MM.1S (cell line): ENCODE measurements around the gene GMFB.
"Not testable (repeated sequence)": the region's sequence is repeated elsewhere in the genome, so short reads cannot be mapped to it uniquely, and the experiment has no call there.

Experiments
- DNase-seq: peaks from one replicate; pipeline ENCODE4 v3.0.0-alpha.2; 2015
- H2AFZ ChIP-seq: fragments of 300-600 bp; sonication (generic); 2 replicates; pipeline ENCODE4 v1.6.0; 2016; ENCODE audit warnings: antibody characterized with exemption, low read length
- H3F3A ChIP-seq: fragments of 300-600 bp; sonication (generic); 2 replicates; pipeline ENCODE4 v1.6.1; 2016; ENCODE audit warnings: mild to moderate bottlenecking, antibody characterized with exemption, low read length, moderate library complexity, mixed read lengths; ENCODE audit not compliant: insufficient read depth
- H3K27ac ChIP-seq: fragments of 300-600 bp; sonication (generic); 2 replicates; pipeline ENCODE4 v1.5.1; 2016; ENCODE audit warnings: mild to moderate bottlenecking, low read length
- H3K27me3 ChIP-seq: fragments of 300-600 bp; sonication (generic); replicated peaks from 2 replicates; pipeline ENCODE4 v1.6.0; 2016; ENCODE audit warnings: low read length; ENCODE audit not compliant: insufficient read depth
- H3K36me3 ChIP-seq: fragments of 300-600 bp; sonication (generic); replicated peaks from 2 replicates; pipeline ENCODE4 v1.6.1; 2016; ENCODE audit warnings: mild to moderate bottlenecking, low read length, mixed read lengths; ENCODE audit not compliant: insufficient read depth
- H3K4me1 ChIP-seq: fragments of 300-600 bp; sonication (generic); 2 replicates; pipeline ENCODE4 v1.6.1; 2016; ENCODE audit warnings: low read length, mixed read lengths
- H3K4me2 ChIP-seq: fragments of 300-600 bp; sonication (generic); 2 replicates; pipeline ENCODE4 v1.6.0; 2016; ENCODE audit warnings: low read depth, low read length
- H3K4me3 ChIP-seq: fragments of 300-600 bp; sonication (generic); 2 replicates; pipeline ENCODE4 v1.5.1; 2016; ENCODE audit warnings: low read length, mixed read lengths
- H3K79me2 ChIP-seq: fragments of 300-600 bp; sonication (generic); 2 replicates; pipeline ENCODE4 v1.6.1; 2016; ENCODE audit warnings: mixed run types, low read length, mixed read lengths
- H3K9ac ChIP-seq: fragments of 300-600 bp; sonication (generic); 2 replicates; pipeline ENCODE4 v1.6.1; 2016; ENCODE audit warnings: low read length, mixed read lengths
- H3K9me2 ChIP-seq: fragments of 300-600 bp; sonication (generic); replicated peaks from 2 replicates; pipeline ENCODE4 v1.6.1; 2016; ENCODE audit warnings: mild to moderate bottlenecking, low read length, mixed read lengths; ENCODE audit not compliant: insufficient read depth
- H3K9me3 ChIP-seq: fragments of 300-600 bp; sonication (generic); replicated peaks from 2 replicates; pipeline ENCODE4 v1.6.1; 2016; ENCODE audit warnings: mild to moderate bottlenecking, low read length, mixed read lengths; ENCODE audit not compliant: insufficient read depth
- H4K20me1 ChIP-seq: fragments of 300-600 bp; sonication (generic); 2 replicates; pipeline ENCODE4 v1.6.1; 2016; ENCODE audit warnings: mild to moderate bottlenecking, low read length, moderate library complexity, mixed read lengths; ENCODE audit not compliant: insufficient read depth
- EZH2 ChIP-seq: fragments of 300-600 bp; sonication (generic); optimal IDR thresholded peaks from 2 replicates; pipeline ENCODE3; 2017; ENCODE audit warnings: low read depth, mild to moderate bottlenecking, antibody characterized with exemption, low read length, mixed read lengths
- EZH2phosphoT487 ChIP-seq: fragments of 300-600 bp; sonication (generic); IDR thresholded peaks from 2 replicates; pipeline ENCODE4 v1.6.1; 2018; ENCODE audit warnings: antibody characterized with exemption, low read length
- TF ChIP-seq, protein P1 (sequence below): fragments of 300-600 bp; sonication (generic); IDR thresholded peaks from 2 replicates; pipeline ENCODE4 v1.5.1; 2016; ENCODE audit warnings: antibody characterized with exemption, low read length, mixed read lengths

The GMFB gene

DNA sequence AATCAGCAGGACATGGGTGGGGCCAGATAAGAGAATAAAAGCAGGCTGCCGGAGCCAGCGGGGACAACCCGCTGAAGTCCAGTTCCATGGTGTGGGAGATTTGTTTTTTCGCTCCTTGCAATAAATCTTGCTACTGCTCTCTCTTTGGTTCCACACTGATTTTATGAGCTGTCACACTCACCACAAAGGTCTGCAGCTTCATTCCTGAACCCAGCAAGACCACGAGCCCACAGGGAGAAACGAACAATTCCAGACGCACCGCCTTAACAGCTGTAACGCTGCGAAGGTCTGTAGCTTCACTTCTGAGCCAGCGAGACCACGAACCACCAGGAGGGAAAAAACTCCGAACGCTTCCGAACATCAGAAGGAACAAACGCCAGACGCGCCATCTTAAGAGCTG is 44.8 kb downstream of the GMFB start:
- Histone ChIP-seq H3K27me3 (no peaks in the 10 kb centered on the region), H3K27ac (no peak overlapping the region), H3K9me2 (no peaks in the 10 kb centered on the region), H2AFZ (no peak overlapping the region), H3K4me1 (no peaks in the 10 kb centered on the region), H3K4me3 (no peak overlapping the region), H3F3A (no peaks in the 10 kb centered on the region), H3K4me2 (no peak overlapping the region), H4K20me1 (no peaks in the 10 kb centered on the region), H3K79me2 (peaks cover 17% of the 10 kb centered on the region), H3K9me3 (no peaks in the 10 kb centered on the region), H3K9ac (no peak overlapping the region), H3K36me3 (no peaks in the 10 kb centered on the region)
- TF ChIP-seq EZH2phosphoT487, result no peak
- TF ChIP-seq, protein P1, sequence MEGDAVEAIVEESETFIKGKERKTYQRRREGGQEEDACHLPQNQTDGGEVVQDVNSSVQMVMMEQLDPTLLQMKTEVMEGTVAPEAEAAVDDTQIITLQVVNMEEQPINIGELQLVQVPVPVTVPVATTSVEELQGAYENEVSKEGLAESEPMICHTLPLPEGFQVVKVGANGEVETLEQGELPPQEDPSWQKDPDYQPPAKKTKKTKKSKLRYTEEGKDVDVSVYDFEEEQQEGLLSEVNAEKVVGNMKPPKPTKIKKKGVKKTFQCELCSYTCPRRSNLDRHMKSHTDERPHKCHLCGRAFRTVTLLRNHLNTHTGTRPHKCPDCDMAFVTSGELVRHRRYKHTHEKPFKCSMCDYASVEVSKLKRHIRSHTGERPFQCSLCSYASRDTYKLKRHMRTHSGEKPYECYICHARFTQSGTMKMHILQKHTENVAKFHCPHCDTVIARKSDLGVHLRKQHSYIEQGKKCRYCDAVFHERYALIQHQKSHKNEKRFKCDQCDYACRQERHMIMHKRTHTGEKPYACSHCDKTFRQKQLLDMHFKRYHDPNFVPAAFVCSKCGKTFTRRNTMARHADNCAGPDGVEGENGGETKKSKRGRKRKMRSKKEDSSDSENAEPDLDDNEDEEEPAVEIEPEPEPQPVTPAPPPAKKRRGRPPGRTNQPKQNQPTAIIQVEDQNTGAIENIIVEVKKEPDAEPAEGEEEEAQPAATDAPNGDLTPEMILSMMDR, result no peak
- no peak for TF ChIP-seq EZH2
- no peak for DNase-seq

DNA sequence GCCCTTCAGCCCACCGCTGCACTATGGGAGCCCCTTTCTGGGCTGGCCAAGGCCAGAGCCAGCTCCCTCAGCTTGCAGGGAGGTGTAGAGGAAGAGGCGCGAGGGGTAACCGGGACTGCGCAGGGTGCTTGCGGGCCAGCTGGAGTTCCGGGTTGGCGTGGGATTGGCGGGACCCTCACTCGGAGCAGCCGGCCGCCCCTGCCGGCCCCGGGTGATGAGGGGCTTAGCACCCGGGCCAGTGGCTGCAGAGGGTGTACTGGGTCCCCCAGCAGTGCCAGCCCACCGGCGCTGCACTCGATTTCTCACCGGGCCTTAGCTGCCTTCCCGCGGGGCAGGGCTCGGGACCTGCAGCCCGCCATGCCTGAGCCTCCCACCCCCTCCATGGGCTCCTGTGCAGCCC is 45.8 kb downstream of the GMFB start:
- DNase-seq, H3K27ac ChIP-seq, H3K36me3 ChIP-seq, H3K4me3 ChIP-seq, H2AFZ ChIP-seq, H3K9ac ChIP-seq, H3K27me3 ChIP-seq, H4K20me1 ChIP-seq, H3K4me1 ChIP-seq, H3K9me2 ChIP-seq, H3K4me2 ChIP-seq, H3F3A ChIP-seq, H3K9me3 ChIP-seq: not testable (repeated sequence)
- peaks cover 28% of the 10 kb centered on the region for H3K79me2 ChIP-seq

DNA sequence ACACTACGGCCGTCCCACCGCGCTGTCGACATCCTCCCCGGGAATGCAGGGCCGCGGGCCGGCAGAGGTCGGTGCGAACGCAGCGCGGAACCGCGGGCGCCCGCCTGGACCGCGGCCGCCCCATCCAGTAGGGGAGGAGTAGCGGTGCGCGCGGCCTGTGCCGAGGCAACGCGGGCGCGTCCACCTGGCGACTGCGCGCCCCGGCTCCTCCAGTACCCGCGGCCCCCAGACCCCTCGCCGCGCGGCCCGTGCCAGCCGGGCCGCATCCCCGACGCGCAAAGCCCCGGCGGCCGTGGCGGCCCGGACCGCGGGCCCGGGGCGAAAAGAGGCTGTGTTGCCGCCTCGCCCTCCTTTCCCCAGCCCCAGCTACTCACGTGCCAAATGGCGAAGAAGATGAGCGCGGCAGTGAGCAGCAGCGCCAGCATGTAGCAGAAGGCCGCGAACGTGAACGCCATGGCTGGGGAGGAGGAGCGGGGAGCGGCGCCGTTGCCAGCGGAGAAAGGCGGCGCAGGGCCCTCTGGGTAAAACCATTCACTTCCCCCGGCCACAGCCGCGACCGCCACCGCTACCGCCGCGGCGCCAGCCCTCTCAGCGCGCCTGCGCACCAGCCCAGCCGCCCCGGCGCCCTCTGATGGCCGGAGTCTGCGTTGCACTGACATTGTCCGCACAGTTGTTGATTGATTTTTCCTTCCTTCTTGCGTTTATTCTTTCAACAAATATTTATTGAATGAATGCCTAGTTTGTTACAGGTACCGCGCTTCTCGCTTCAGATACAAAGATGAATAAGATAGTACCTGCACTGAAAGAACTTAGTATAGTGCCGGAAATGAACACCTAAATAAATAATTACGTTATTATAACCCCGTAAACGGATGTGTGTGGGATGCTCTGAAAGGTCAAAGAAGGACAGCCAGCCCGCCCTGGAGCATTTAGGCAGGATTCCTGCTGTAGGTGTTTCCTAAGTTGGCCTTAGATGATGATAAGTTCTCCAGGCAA is 47.6 kb downstream of the GMFB start, which contains the start of gene CNIH1:
Gene CNIH1, minus strand, starts transcription at position 502 of the 996 bp plus-strand sequence. Its CDS starts 47 bp downstream, at position 455.
- H4K20me1 ChIP-seq, result no peaks in the 10 kb centered on the region
- H3K27ac ChIP-seq, result peak within 1 kb of the TSS; percentile 61
- H3K9me2 ChIP-seq, result no peaks in the 10 kb centered on the region
- H2AFZ ChIP-seq, result peak within 1 kb of the TSS; percentile 82
- H3K79me2 ChIP-seq, result peaks cover 45% of the 10 kb centered on the region
- H3K9ac ChIP-seq, result peak within 1 kb of the TSS; percentile 55; the same call in 1 of the 2 replicates
- H3K4me2 ChIP-seq, result peak within 1 kb of the TSS; percentile 86
- H3K27me3 ChIP-seq, result no peaks in the 10 kb centered on the region
- no peaks in the 10 kb centered on the region for H3F3A ChIP-seq
- peak; percentile 83 for DNase-seq
- no peaks in the 10 kb centered on the region for H3K36me3 ChIP-seq
- H3K9me3 ChIP-seq, result no peaks in the 10 kb centered on the region
- TF ChIP-seq, protein P1, result peak; percentile 71
- TF ChIP-seq EZH2, result no peak
- no peaks in the 10 kb centered on the region for H3K4me1 ChIP-seq
- peak within 1 kb of the TSS; percentile 73 for H3K4me3 ChIP-seq

DNA sequence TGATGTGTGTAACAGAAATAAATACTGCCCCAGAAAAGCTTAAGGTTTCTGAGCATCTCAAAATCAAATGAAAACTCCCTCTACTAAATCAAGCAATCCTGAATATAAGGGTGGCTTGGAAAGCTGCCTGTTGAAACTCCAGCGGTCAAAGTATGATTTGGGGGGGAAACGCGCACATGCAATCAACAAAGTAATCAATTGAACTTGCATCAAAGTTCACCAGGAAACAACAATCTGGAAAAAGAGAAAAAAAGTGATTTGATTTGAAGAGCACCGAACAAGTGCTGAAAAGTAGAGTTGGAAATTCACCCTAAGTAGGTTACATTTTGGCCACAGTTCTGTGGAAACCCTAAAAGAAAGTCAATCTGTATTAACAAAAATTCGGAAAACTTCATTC is 48.3 kb downstream of the GMFB start:
- Histone ChIP-seq H3K9me3 (no peaks in the 10 kb centered on the region), H3K36me3 (no peaks in the 10 kb centered on the region; the same call in 1 of the 2 replicates), H3K27ac (peak overlapping the region; percentile 38; the same call in 1 of the 2 replicates), H3K4me2 (peak overlapping the region; percentile 69), H3K9me2 (no peaks in the 10 kb centered on the region), H3K27me3 (no peaks in the 10 kb centered on the region), H3K79me2 (peaks cover 52% of the 10 kb centered on the region), H3F3A (no peaks in the 10 kb centered on the region), H4K20me1 (no peaks in the 10 kb centered on the region), H3K4me3 (peak overlapping the region; percentile 73), H2AFZ (no peak overlapping the region), H3K4me1 (no peaks in the 10 kb centered on the region; the same call in 1 of the 2 replicates), H3K9ac (peak overlapping the region; percentile 55; the same call in 1 of the 2 replicates)
- no peak for TF ChIP-seq EZH2
- TF ChIP-seq EZH2phosphoT487, result no peak
- TF ChIP-seq, protein P1, result no peak
- DNase-seq, result no peak
